Activated CD4-positive, alpha-beta T cell treated with anti-CD3 and anti-CD28 coated beads, Interleukin-10, Interleukin-2, amounts not matched to agents 100 ng/mL and 50 ng/mL, durations not matched to agents 16 hours and 8 hours (primary cell): ENCODE data around the gene POLD1.
"Not testable (repeated sequence)": the region's sequence is repeated elsewhere in the genome, so short reads cannot be mapped to it uniquely, and the experiment has no call there.

Experiments
- DNase-seq: peaks from one replicate; pipeline ENCODE4 v3.0.0-alpha.2; 2020

POLD1 gene

DNA sequence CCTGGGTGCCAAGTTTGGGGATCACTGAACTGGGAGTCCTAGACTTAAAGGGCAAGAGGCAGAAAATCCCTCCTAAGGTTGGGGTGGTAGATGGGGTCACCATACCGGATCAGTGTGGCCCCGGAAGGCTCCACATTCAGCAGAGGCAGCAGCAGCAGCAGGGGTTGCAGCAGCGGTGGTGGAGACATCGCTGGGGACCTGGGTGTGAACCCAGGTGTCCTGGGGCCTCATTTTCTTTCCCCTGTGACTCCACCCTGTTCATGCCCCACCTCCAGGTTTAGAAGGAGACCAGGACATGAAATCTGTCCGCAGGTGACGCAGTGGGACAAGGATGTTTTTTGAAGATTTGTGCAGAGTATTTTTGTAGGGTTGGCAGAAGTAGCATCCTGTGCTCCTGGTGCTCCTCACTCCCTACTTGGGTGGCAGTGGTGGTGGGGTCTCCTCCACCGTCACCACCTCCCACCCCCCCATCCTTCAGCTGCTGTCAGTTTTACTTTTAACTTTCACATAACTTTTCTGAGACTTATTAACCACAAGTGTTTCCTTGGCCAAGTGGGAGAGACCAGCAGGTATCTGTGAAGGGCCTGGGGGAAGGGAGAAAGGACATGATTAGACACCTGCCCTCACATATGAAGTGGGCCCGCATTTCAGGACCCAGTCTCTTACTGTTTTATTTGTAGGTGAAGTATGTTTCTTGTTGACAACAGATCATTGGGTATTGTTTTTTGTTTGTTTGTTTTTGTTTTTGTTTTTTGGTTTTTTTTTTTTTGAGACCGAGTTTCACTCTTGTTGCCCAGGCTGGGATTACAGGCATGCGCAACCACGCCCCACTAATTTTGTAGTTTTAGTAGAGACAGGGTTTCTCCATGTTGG lies 18.5 kb upstream of the POLD1 start, which contains the start of gene NAPSA:
NAPSA (minus strand) TSS at position 206 of the 873 bp plus-strand sequence; CDS start at position 188, 18 bp downstream.
- no peak for DNase-seq

DNA sequence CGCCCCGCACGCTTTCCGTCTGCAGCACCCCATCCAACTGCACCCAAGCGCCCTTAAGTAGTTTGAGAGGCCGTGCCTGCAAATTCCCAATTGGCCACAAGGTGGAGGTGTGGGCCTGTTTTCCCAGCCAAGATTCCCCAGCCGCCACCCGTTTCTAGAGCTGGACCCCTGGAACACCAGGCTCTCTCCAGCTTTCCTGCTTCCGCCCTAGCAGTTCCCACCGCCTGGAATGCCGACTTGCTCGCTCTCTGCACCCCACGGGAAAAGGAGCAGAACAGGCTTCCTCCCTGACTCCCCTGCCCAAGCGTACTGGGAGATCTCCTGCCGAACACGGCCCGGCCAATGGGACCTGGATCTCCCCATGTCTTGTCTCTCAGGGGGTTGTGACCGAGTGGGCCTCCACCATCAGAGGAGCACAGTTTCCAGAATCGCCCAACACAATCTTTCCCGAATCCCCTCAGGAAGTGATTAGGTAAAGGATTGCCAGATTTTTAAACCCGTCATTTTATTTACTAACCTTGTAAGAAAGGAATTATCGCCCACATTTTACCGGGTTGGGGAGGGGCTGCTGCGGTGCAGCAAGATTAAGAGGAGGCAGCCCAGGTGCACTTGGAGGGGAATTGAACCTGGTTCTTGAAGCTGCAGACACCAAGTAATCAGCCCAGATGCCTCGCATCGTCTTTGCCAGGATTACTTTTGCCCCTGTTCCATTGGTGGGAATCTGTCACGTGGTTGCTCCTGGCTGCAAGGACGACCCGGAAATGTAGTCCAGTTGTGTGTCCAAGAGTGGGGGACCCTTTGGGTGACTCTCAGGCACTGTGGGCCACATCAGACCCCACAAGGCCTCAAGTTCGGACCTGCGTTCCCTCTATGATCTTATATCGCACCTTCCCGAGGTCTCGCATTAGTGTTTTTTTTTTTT lies 15.2 kb upstream of the POLD1 start:
- DNase-seq: peak; percentile 89

DNA sequence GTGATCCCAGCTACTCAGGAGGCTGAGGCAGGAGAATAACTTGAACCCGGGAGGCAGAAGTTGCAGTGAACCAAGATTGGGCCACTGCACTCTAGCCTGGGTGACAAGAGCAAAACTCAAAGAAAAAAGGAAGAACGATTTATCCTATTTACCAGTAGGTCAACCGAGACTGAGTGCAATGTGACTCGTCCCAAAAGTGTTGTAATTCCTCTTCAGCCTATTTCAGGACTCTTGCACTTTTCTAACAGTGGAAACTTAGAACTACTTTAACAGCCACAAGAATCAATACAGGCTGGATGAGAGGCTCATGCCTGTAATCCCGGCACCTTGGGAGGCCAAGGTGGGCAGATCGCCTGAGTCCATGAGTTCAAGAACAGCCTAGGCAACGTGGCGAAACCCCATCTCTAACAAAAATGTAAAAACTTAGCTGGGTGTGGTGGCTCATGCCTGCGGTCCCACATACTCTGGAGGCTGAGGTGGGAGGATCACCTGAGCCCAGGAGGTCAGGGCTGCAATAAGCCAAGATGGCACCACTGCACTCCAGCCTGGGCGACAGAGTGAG lies 12.2 kb upstream of the POLD1 start:
- DNase-seq: no peak

DNA sequence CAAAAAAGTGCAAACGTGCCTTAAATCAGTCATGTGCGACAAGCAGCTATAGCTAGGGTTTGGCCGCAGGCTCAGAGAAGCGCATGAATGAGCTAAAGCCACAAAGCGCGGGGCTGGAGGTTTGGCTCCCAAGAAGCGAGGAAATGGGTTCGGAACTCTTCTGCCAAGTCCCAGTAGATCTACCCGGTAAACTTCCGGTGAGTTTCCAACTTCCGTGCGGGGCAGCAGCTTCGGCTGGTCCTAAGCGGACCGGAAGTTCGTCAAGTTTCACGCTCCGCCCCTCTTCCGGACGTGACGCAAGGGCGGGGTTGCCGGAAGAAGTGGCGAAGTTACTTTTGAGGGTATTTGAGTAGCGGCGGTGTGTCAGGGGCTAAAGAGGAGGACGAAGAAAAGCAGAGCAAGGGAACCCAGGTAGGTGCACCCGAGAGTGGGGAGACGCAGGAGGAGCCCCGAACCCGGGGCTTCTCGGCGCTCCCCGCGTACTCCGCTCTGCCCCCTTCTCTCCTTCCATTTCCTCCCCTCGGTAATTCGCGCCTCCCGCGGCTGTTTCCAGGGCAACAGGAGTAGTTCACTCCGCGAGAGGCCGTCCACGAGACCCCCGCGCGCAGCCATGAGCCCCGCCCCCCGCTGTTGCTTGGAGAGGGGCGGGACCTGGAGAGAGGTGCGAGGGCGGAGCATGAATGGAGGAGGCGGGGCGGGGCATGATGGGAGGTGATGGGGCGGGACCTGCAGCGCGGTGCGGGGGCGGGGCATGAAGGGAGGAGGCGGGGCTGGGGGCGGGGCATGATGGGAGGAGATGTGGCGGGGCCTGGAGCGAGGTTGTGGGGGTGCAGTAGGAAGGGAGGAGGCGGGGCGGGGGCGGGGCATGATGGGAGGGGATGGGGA lies 7.7 kb upstream of the POLD1 start, which contains the start of gene NR1H2:
NR1H2 (plus strand) TSS at position 292 of the 885 bp plus-strand sequence. CDS start 1,149 bp downstream, outside the sequence.
- DNase-seq: peak; percentile 98

DNA sequence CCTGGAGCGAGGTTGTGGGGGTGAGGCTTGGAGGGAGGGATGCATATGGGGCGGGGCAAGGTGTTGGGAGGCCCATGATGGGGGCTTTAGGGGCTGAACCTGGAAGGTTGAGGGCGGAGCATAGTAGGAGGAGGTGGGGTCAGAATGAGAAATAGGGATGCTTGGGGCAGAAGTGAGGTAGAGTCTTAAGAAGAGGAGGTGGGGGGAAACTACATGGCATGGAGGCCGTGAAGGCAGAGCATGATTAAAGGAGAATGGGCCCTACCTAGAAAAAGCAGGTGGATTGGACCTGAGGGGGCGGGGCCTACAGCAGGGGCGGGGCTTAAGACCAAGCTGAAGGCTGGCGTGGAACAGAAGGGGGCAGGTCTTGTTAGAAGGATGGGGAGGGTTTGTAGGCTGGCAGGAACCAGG lies 7.1 kb upstream of the POLD1 start:
- peak; percentile 52 for DNase-seq

DNA sequence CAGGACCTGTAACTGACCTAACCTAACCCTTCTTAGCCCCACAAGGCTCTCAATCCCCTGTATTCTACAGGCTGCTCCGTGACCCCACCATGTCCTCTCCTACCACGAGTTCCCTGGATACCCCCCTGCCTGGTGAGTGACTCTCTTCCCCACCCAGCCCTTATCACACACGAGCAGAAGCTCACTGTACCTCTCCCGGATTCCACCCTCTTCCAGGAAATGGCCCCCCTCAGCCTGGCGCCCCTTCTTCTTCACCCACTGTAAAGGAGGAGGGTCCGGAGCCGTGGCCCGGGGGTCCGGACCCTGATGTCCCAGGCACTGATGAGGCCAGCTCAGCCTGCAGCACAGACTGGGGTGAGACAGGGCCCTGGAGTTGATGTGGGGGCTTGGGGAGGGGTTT lies 6.6 kb upstream of the POLD1 start:
- DNase-seq: no peak

DNA sequence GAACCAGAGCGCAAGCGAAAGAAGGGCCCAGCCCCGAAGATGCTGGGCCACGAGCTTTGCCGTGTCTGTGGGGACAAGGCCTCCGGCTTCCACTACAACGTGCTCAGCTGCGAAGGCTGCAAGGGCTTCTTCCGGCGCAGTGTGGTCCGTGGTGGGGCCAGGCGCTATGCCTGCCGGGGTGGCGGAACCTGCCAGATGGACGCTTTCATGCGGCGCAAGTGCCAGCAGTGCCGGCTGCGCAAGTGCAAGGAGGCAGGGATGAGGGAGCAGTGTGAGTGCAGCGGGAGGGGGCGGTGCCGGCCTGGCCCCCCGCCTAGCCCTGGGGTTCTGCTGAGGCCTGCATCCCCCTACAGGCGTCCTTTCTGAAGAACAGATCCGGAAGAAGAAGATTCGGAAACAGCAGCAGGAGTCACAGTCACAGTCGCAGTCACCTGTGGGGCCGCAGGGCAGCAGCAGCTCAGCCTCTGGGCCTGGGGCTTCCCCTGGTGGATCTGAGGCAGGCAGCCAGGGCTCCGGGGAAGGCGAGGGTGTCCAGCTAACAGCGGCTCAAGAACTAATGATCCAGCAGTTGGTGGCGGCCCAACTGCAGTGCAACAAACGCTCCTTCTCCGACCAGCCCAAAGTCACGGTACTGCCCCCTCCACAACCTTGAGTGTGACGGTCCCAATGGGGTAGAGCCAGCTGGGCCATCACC lies 5.8 kb upstream of the POLD1 start:
- DNase-seq: no peak

DNA sequence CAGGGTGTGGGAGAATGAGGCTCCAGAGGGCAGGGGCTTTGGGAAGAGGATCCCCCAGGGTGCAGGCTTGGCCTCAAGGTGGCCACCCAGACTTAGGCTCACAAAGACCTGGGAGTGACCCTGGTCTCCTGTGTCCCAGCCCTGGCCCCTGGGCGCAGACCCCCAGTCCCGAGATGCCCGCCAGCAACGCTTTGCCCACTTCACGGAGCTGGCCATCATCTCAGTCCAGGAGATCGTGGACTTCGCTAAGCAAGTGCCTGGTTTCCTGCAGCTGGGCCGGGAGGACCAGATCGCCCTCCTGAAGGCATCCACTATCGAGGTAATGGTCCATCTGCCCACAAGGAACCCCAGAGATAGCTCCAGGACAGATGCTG lies 5.3 kb upstream of the POLD1 start:
- DNase-seq: no peak

DNA sequence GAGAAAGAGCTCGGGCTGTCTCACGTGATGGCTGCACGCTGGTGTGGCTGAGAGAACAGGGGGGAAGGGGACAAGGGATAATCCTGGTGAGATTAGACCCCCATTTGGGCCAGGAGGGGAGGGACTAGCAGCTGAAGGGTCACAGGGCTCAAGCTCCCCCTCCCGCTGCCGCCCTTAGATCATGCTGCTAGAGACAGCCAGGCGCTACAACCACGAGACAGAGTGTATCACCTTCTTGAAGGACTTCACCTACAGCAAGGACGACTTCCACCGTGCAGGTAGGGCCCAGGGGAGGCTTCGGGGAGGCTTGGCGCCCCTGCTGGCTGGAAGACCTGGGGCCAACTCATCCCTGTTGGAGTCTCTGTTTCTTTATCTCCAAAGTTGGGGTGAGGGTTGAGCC lies 4.5 kb upstream of the POLD1 start:
- DNase-seq: no peak

DNA sequence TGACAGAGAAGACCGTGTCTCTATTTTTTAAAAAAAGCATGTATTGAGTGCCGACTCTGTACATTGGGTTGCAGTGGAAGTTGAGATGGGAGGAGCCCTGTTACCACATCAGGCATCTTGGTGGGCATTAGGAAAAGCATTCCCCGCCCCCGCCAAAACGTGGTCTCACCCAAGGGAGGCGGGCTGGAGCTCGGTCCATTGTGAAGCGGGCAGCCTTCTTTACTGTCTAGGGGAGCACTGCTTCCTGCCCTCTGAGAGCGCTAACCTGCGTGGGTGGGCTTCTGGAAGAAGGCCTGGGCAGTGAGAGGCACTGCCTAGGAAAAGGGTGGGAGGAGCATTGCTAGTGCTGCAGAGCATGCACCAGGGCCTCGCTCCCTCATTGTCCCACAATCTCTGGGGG lies 4.0 kb upstream of the POLD1 start:
- no peak for DNase-seq

DNA sequence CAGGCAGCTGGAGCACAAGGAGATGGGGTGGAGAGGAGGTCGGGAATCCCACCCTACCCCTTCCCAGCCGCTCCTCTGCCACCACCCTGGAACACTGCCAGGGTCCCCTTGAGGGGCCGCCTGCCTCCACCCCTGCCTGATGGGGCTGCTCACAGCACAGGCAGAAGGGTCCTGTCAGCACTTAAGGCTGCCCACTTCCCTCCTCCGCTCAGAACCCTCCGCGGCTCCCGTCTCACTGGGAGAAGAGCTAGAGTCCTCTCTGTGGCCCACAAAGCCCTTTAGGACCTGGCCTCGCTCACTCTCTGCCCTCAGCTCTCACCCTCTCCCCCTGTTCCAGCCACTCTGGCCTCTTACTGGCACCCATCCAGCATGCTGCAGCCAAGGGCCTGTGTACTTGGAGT lies 3.4 kb upstream of the POLD1 start:
- DNase-seq: no peak

DNA sequence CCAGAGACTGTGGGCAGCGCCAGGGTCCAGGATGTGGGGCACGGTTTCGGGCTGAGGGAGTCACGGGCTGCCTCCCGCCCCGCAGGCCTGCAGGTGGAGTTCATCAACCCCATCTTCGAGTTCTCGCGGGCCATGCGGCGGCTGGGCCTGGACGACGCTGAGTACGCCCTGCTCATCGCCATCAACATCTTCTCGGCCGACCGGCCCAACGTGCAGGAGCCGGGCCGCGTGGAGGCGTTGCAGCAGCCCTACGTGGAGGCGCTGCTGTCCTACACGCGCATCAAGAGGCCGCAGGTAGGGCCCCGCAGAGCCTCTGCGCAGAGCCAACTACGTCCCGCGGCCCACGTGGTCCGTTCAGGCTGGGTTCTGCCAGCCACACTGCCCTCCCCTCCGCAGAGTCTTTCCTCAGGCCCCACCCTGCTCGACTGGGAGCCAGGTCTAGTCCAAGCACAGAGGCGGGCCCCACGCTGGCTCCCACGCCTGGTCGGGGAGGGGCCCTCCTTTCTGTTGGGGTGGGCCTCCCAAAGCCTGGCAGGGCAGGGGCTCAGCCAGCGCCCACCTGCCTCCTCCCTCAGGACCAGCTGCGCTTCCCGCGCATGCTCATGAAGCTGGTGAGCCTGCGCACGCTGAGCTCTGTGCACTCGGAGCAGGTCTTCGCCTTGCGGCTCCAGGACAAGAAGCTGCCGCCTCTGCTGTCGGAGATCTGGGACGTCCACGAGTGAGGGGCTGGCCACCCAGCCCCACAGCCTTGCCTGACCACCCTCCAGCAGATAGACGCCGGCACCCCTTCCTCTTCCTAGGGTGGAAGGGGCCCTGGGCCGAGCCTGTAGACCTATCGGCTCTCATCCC lies 2.0 kb upstream of the POLD1 start:
- DNase-seq: no peak

DNA sequence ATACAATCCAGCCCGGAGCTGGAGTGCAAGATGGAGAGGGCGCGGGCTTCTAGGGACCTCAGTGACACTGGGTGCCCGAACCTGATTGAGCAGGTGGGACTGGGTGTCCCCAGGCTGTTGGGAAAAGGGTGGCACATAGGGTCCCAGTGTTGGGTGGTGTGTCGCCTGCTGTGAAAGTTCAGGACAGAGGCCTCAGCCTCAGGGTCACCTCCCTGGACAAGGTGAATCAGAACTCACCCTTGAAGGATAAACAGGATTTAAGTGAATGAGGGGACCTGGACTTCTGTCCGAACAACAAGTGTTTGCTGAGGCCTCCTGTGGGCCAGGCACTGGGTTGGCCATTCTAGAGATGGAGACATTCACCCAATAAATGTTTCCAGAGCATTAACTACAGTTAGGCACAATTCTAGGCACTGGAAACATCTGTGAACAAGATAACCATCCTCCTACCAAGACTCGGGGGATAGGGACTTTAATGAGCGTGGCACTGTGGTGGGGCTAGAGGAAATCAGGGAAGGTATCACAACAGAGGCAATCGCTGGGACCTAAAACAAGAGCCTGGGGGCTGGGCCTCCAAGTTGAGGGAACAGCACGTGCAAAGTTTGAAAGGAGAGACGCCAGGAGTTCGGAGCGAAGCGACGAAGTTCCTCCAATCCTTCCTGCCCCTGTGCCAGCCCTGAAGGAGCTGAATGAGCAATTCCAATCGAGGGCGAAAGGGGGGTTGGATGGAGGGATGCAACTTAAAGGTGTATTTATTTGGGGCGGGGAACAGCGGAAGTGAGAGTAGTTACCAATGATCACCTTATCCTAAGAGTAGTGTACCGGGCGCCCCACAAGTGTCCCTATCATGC lies 921 bp upstream of the POLD1 start:
- DNase-seq: no peak

DNA sequence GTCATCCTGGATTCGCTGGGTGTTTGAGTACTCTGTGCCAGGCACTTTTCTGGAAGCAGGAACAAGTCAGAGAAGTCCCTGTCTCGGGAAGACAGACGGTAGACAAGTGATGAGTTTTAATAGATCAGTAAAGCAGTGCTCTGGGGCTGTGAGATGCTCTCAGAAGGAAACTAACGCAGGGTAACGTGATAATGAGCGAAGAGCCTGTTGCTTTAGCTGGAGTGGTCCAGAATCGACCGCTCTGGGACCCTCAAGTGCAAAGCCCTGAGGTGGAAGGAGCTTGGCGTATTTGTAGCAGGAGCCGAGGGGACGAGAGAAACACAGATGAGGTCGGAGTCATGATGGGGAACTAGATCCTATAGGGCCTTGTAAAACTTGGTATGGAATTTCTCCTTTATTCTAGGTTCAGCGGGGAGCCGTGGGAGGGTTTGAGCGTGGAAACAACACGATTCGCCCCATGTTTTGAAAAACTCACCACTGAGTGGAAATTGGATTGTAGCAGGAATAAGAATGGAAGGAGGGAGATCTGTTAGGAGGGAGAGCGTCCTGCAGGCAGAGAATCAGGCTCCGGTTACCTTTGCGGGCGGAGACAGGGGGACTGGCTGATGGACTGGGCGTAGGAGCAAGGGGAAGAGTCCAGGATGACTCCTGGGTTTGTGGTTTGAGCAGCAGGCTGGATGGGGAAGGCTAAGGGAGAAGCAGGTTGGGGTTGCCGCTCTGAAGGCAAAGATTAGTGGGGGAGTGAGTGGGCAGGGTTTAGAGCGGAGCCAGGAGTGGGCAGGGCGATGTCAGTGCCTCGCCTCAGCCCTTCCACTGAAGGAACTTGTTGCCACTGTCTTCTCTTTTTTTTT lies 763 bp downstream of the POLD1 start:
- no peak for DNase-seq

DNA sequence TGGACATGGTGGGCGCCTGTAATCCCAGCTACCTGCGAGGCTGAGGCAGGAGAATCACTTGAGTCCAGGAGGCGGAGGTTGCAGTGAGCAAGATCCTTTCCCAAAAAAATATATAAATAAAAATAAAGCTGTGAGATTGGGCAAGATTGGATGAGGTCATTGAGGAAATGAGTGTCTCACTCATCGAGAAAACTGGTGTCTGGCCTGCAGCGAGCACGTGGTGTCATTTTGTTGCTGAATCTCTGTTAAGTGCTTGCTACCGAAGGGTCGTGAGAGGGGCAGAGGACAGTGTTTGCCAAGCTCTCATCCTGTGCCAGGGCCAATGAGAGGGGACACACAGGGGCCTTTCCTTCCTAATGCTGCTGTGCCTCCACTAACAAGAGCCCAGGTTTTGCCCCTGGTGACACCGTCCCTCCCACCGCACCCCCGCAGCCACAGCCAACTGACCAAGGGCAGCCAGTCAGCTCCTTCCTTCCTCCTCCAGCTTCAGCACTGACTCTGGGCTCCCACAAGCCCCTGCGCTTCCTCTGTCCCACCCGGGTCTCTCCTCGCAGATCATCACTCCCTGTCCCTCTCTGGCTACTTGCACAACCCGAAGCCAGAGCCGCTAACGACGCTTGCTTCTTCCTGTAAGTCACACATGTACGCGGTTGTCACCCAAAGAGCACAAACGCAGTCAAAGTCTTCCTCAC lies 3.2 kb downstream of the POLD1 start:
- DNase-seq: no peak

DNA sequence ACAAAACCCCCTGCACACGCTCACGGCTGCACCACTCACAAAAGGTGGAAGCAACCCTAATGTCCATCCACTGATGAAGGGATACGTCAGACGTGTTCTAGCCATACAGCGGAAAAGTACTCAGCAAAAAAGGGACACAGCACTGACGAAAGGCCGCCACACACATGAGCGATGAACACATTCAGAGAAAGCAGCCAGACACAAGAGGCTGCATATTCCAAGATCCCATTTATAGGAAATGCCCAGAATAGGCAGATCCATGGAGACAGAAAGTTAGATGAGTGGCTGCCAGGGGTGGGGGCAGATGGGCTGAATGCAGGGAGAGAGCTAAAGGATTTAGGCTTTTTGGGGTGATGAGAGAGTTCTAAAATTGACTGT lies 3.7 kb downstream of the POLD1 start:
- no peak for DNase-seq

DNA sequence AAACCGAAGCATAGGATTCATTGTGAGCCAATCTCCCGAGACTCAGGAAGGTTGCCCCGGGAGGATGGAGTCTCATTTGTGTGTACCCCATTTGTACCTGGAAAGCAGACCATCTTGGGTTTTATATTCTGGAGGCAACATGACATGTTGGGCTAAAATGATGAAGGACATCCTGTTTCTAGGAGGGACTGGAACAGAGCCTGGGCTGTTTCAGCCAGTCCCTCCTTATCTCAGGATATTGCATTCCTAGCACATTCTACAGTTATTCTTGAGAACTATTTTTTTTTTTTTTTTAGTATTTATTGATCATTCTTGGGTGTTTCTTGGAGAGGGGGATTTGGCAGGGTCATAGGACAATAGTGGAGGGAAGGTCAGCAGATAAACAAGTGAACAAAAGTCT lies 6.1 kb downstream of the POLD1 start:
- DNase-seq: not testable (repeated sequence)

DNA sequence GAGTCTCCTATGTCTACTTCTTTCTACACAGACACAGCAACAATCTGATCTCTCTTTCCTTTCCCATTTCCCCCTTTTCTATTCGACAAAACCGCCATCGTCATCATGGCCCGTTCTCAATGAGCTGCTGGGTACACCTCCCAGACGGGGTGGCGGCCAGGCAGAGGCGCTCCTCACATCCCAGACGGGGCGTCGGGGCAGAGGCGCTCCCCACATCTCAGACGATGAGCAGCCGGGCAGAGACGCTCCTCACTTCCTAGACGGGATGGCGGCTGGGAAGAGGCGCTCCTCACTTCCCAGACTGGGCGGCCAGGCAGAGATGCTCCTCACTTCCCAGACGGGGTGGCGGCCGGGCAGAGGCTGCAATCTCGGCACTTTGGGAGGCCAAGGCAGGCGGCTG lies 6.8 kb downstream of the POLD1 start:
- DNase-seq: not testable (repeated sequence)
